GM23338 (cell line): Measurements from ENCODE around the gene GPR37L1. TPM values are rescaled to one million over a fixed set of nuclear protein-coding genes. Genes with fewer than 3 reads are reported as not detected.

Source experiments
- ATAC-seq: fragments of 200-7000 bp; cut with Tn5 transposase; 3 replicates; pipeline ENCODE4 v1.9.1; 2020
- DNase-seq: peaks from one replicate; pipeline ENCODE4 v3.0.0-alpha.2; 2015; ENCODE audit warnings: low spot score
- H2AFZ ChIP-seq: fragments of 200-600 bp; sonication (generic); 2 replicates; pipeline ENCODE4 v1.8.0; 2016; ENCODE audit warnings: antibody characterized with exemption, mild to moderate bottlenecking, moderate library complexity
- H3F3A ChIP-seq: fragments of 200-600 bp; sonication (generic); replicated peaks from 2 replicates; pipeline ENCODE4 v1.8.0; 2017; ENCODE audit warnings: antibody characterized with exemption, mixed run types, low read depth
- H3K27ac ChIP-seq: fragments of 200-600 bp; sonication (generic); 2 replicates; pipeline ENCODE4 v1.6.1; 2016; ENCODE audit warnings: low read depth
- H3K27me3 ChIP-seq: fragments of 200-600 bp; sonication (generic); 2 replicates; pipeline ENCODE4 v1.8.0; 2016; ENCODE audit warnings: mild to moderate bottlenecking, mixed run types, moderate library complexity; ENCODE audit not compliant: insufficient read depth
- H3K36me3 ChIP-seq: fragments of 200-600 bp; sonication (generic); 2 replicates; pipeline ENCODE4 v1.8.0; 2016; ENCODE audit warnings: mild to moderate bottlenecking; ENCODE audit not compliant: insufficient read depth
- H3K4me1 ChIP-seq: fragments of 200-600 bp; sonication (generic); 2 replicates; pipeline ENCODE4 v1.8.0; 2016; ENCODE audit warnings: mild to moderate bottlenecking, moderate library complexity; ENCODE audit not compliant: insufficient read depth
- H3K4me2 ChIP-seq: fragments of 200-600 bp; sonication (generic); 2 replicates; pipeline ENCODE4 v1.7.1; 2017; ENCODE audit warnings: mixed run types
- H3K4me3 ChIP-seq: fragments of 200-600 bp; sonication (generic); 2 replicates; pipeline ENCODE4 v1.6.1; 2016; ENCODE audit warnings: mixed run types
- H3K79me2 ChIP-seq: fragments of 200-600 bp; sonication (generic); replicated peaks from 2 replicates; pipeline ENCODE4 v1.8.0; 2017; ENCODE audit warnings: mild to moderate bottlenecking; ENCODE audit not compliant: insufficient read depth
- H3K9me2 ChIP-seq: fragments of 200-600 bp; sonication (generic); 2 replicates; pipeline ENCODE4 v1.8.0; 2017; ENCODE audit not compliant: insufficient read depth
- H4K20me1 ChIP-seq: fragments of 200-600 bp; sonication (generic); replicated peaks from 2 replicates; pipeline ENCODE4 v1.8.0; 2017; ENCODE audit warnings: mild to moderate bottlenecking; ENCODE audit not compliant: insufficient read depth
- H3K27ac Mint-ChIP-seq: 2 replicates; pipeline ENCODE4 v1.8.0; 2020; ENCODE audit warnings: inconsistent platforms, mild to moderate bottlenecking, moderate library complexity, mixed read lengths
- H3K27me3 Mint-ChIP-seq: 3 replicates; pipeline ENCODE4 v1.8.0; 2022; ENCODE audit warnings: low read depth, mild to moderate bottlenecking, moderate library complexity, mixed read lengths, inconsistent platforms; ENCODE audit not compliant: insufficient read depth, poor library complexity
- H3K36me3 Mint-ChIP-seq: 3 replicates; pipeline ENCODE4 v1.8.0; 2021; ENCODE audit warnings: low read depth, mild to moderate bottlenecking, inconsistent platforms, moderate library complexity, mixed read lengths
- H3K4me1 Mint-ChIP-seq: 3 replicates; pipeline ENCODE4 v1.8.0; 2020; ENCODE audit warnings: mild to moderate bottlenecking, inconsistent platforms, mixed read lengths
- H3K4me3 Mint-ChIP-seq: 3 replicates; pipeline ENCODE4 v1.8.0; 2021; ENCODE audit warnings: moderate library complexity, mild to moderate bottlenecking, inconsistent platforms, mixed read lengths
- H3K9me3 Mint-ChIP-seq: 3 replicates; pipeline ENCODE4 v1.8.0; 2020; ENCODE audit warnings: moderate library complexity, mild to moderate bottlenecking, inconsistent platforms, mixed read lengths
- CREB1 ChIP-seq: fragments of 250-450 bp; sonication (Bioruptor Pico); IDR thresholded peaks from 2 replicates; pipeline ENCODE4 v1.5.0; 2020; ENCODE audit warnings: low read depth, mild to moderate bottlenecking, moderate library complexity
- CTCF ChIP-seq, 2 experiments: fragments of 200-600 bp in 1 of 2; sonication (generic) in 1 of 2; conservative IDR thresholded peaks; 2 replicates each; pipeline versions ENCODE4 v1.5.1 to v1.6.1; 2016 to 2017; ENCODE audit warnings: antibody characterized with exemption in 2 of 2, low read depth in 2 of 2, mild to moderate bottlenecking in 2 of 2, moderate library complexity in 1 of 2
- ETS1 ChIP-seq: IDR thresholded peaks from 2 replicates; pipeline ENCODE4 v1.6.1; 2016; ENCODE audit warnings: antibody characterized with exemption
- EZH2 ChIP-seq: fragments of 200-600 bp; sonication (generic); IDR thresholded peaks from one replicate; pipeline ENCODE4 v1.8.0; 2017; ENCODE audit warnings: antibody characterized with exemption, mild to moderate bottlenecking, low read depth; ENCODE audit not compliant: unreplicated experiment
- EZH2phosphoT487 ChIP-seq: fragments of 200-600 bp; sonication (generic); IDR thresholded peaks from one replicate; pipeline ENCODE4 v1.8.1; 2018; ENCODE audit warnings: antibody characterized with exemption; ENCODE audit not compliant: unreplicated experiment
- JUNB ChIP-seq: IDR thresholded peaks from one replicate; pipeline ENCODE4 v1.6.1; 2016; ENCODE audit warnings: antibody characterized with exemption; ENCODE audit not compliant: unreplicated experiment
- NANOG ChIP-seq: IDR thresholded peaks from 2 replicates; pipeline ENCODE4 v1.6.1; 2016; ENCODE audit warnings: antibody characterized with exemption, borderline replicate concordance
- POLR2AphosphoS5 ChIP-seq: IDR thresholded peaks from 2 replicates; pipeline ENCODE4 v1.6.1; 2016; ENCODE audit warnings: antibody characterized with exemption, low read depth
- REST ChIP-seq: IDR thresholded peaks from one replicate; pipeline ENCODE4 v1.6.1; 2018; ENCODE audit warnings: antibody characterized with exemption; ENCODE audit not compliant: unreplicated experiment
- STAT1 ChIP-seq: IDR thresholded peaks from one replicate; pipeline ENCODE4 v1.6.1; 2016; ENCODE audit warnings: antibody characterized with exemption; ENCODE audit not compliant: unreplicated experiment
- ZNF114 ChIP-seq: fragments of 250-450 bp; sonication (Bioruptor Pico); IDR thresholded peaks from 2 replicates; pipeline ENCODE4 v1.5.0; 2020; ENCODE audit warnings: mild to moderate bottlenecking, moderate library complexity
- ZNF331 ChIP-seq: fragments of 250-450 bp; sonication (Bioruptor Pico); IDR thresholded peaks from 2 replicates; pipeline ENCODE4 v1.5.0; 2020; ENCODE audit warnings: low read depth, mild to moderate bottlenecking, moderate library complexity
- ZNF462 ChIP-seq: fragments of 250-450 bp; sonication (Bioruptor Pico); IDR thresholded peaks from 2 replicates; pipeline ENCODE4 v1.5.0; 2020; ENCODE audit warnings: mild to moderate bottlenecking, moderate library complexity
- polyA plus RNA-seq: library from polyadenylated mRNA; unstranded; fragments of >200 nt; fragmentation: Nextera tagmentation; extraction: Ambion mirVana; gene quantifications from 2 replicates; pipeline ENCODE4 v1.2.1, GENCODE V29; 2016
- total RNA-seq: library from RNA; depleted of rRNA; stranded (reverse); fragments of >200 nt; shearing (Covaris generic); gene quantifications from 2 replicates; pipeline ENCODE4 v1.2.3, GENCODE V29; 2014

Gene GPR37L1
- total and polyA plus RNA-seq, 2 experiments from 2014 or later, result 0.08 to 0.21 TPM

GRCh38 chr1:202179828-202180750 is 57.4 kb downstream of the GPR37L1 start:
- peaks cover 21% of the 10 kb centered on the region for H3K27me3 Mint-ChIP-seq
- no peak for DNase-seq
- TF ChIP-seq JUNB, result no peak
- no peak for TF ChIP-seq NANOG
- TF ChIP-seq CREB1, result no peak
- no peak for TF ChIP-seq EZH2phosphoT487
- TF ChIP-seq REST, result no peak
- no peak for TF ChIP-seq ETS1
- no peak for TF ChIP-seq POLR2AphosphoS5
- no peak for TF ChIP-seq ZNF331 (CRISPR knock-in tag)
- no peak for TF ChIP-seq EZH2
- no peak for TF ChIP-seq ZNF462
- no peak for TF ChIP-seq STAT1
- TF ChIP-seq ZNF114, result no peak
- no peak for TF ChIP-seq CTCF (conservative IDR thresholded peaks at IDR 0.05; ENCODE audit: low read depth in 2 of 2)

More at GRCh38 chr1:202179828-202180750, 57.4 kb downstream of the GPR37L1 start:
- H3K9me3 Mint-ChIP-seq, result no peaks in the 10 kb centered on the region
- H3K36me3 Mint-ChIP-seq, result no peaks in the 10 kb centered on the region
- no peaks in the 10 kb centered on the region for H3K79me2 ChIP-seq
- H3K9me2 ChIP-seq, result no peaks in the 10 kb centered on the region
- H3K4me1 Mint-ChIP-seq, result peaks cover 9% of the 10 kb centered on the region
- H4K20me1 ChIP-seq, result no peaks in the 10 kb centered on the region
- ATAC-seq, result no peak
- H2AFZ ChIP-seq, result no peak overlapping the region
- H3K4me3 ChIP-seq, result no peak overlapping the region
- no peaks in the 10 kb centered on the region for H3F3A ChIP-seq
- no peaks in the 10 kb centered on the region for H3K27me3 ChIP-seq
- no peak overlapping the region for H3K4me2 ChIP-seq
- H3K27ac ChIP-seq, result no peak overlapping the region
- no peaks in the 10 kb centered on the region for H3K36me3 ChIP-seq
- no peak overlapping the region for H3K27ac Mint-ChIP-seq
- no peaks in the 10 kb centered on the region for H3K4me1 ChIP-seq
- H3K4me3 Mint-ChIP-seq, result no peak overlapping the region
